Ovary (tissue), 3 donors: ENCODE data around the gene HES5.

ENCODE experiments used
- EP300 ChIP-seq: sonication (generic); formaldehyde crosslinking; IDR thresholded peaks from one replicate; pipeline ENCODE4 v1.6.1; 2017; ENCODE audit warnings: antibody characterized with exemption
- TF ChIP-seq, protein P1 (sequence below), 3 donors: fragments of 450-650 bp in 2 of 3; fragments of 200-600 bp in 1 of 3; IDR thresholded peaks; one replicate each; pipeline versions ENCODE4 v1.5.1 to v1.8.0; 2016 to 2022; ENCODE audit warnings: antibody characterized with exemption in 3 of 3, mild to moderate bottlenecking in 1 of 3
- donor health status: DM: no; HTN: no; CAD: no.

DNA sequence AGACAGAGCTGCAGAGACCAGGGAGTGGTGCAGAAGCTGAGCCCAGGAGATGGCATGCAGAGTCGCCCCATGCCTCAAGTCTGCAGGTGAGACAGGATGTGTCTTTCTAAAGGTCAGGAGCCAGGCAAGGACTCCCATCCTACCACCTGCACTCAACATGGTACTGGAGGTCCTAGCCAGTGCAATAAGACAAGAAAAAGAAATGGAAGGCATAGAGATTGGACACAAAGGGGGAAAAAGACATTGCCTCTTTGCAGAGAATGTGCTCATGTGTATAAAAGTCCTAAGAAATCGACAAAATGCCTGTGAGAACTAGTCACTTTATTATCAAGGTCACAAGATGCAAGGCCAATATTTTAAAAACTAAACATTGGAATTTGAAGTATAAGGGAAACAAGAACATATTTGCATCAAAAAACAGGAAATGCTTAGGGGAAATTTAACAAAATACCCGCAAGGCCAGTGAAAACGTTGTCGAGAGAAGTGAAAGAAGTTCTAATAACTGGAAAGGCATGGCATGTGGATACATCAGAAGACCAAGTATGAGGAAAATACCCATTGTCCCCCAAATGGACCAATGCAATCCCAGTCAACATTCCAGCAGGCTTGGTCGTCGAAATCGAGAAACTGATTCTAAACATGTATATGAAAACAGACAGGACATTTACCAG, 43.3 kb upstream of the HES5 start:
- TF ChIP-seq EP300: no peak
- TF ChIP-seq, protein P1, sequence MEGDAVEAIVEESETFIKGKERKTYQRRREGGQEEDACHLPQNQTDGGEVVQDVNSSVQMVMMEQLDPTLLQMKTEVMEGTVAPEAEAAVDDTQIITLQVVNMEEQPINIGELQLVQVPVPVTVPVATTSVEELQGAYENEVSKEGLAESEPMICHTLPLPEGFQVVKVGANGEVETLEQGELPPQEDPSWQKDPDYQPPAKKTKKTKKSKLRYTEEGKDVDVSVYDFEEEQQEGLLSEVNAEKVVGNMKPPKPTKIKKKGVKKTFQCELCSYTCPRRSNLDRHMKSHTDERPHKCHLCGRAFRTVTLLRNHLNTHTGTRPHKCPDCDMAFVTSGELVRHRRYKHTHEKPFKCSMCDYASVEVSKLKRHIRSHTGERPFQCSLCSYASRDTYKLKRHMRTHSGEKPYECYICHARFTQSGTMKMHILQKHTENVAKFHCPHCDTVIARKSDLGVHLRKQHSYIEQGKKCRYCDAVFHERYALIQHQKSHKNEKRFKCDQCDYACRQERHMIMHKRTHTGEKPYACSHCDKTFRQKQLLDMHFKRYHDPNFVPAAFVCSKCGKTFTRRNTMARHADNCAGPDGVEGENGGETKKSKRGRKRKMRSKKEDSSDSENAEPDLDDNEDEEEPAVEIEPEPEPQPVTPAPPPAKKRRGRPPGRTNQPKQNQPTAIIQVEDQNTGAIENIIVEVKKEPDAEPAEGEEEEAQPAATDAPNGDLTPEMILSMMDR (IDR thresholded peaks at IDR 0.05): no peak
